Dermis microvascular lymphatic vessel endothelial cell (primary cell): Measurements from ENCODE around the gene TSC22D3. TPM values are rescaled to one million over a fixed set of nuclear protein-coding genes. Genes with fewer than 3 reads are reported as not detected.

Experiments
- total RNA-seq: library from RNA; depleted of rRNA; stranded (reverse); fragments of >200 nt; gene quantifications from 2 replicates; pipeline ENCODE4 v1.2.1, GENCODE V29; 2014

The TSC22D3 gene
- total RNA-seq, 1 donor from 2014 or later, result 15.0 TPM

Other genes with a start within 250 kb of the TSC22D3 start
- 21.1 and 23.0 TPM in 2 replicates for gene PRPS1, start 147.3 kb downstream of the TSC22D3 start, total RNA-seq
- not detected in 2 replicates for gene NCBP2L, start 1.9 kb upstream of the TSC22D3 start, total RNA-seq
- gene MID2, start 50.1 kb upstream of the TSC22D3 start, total RNA-seq, result 38.1 and 62.7 TPM in 2 replicates
- gene TEX13B, start 206.6 kb upstream of the TSC22D3 start, total RNA-seq, result not detected in 2 replicates